DMS 273 treated with DMSO at 0.1 percent for 48 hours (cell line): Measurements from ENCODE around the gene ICAM3.
A peak's percentile ranks its signal among the peaks of the same experiment; 100 is the strongest.

ENCODE experiments used
- DNase-seq: peaks from one replicate; lab custom pipeline; 2025; lab: John Stamatoyannopoulos, UW

Gene ICAM3

DNA sequence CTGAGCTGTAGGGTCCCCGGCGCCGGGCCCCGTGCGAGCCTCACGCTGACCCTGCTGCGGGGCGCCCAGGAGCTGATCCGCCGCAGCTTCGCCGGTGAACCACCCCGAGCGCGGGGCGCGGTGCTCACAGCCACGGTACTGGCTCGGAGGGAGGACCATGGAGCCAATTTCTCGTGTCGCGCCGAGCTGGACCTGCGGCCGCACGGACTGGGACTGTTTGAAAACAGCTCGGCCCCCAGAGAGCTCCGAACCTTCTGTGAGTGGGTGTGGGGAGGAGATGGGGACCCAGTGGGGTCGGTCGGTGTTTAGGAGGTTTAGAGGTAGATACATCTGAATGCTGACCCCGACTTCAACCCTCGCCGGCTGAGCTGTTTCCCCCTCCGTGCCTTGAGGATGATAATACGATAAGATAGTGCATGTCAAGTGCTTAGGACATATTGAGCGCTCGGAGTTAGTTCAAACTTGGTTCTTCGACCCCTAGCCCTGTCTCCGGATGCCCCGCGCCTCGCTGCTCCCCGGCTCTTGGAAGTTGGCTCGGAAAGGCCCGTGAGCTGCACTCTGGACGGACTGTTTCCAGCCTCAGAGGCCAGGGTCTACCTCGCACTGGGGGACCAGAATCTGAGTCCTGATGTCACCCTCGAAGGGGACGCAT, 47.7 kb downstream of the ICAM3 start:
- DNase-seq: no peak

DNA sequence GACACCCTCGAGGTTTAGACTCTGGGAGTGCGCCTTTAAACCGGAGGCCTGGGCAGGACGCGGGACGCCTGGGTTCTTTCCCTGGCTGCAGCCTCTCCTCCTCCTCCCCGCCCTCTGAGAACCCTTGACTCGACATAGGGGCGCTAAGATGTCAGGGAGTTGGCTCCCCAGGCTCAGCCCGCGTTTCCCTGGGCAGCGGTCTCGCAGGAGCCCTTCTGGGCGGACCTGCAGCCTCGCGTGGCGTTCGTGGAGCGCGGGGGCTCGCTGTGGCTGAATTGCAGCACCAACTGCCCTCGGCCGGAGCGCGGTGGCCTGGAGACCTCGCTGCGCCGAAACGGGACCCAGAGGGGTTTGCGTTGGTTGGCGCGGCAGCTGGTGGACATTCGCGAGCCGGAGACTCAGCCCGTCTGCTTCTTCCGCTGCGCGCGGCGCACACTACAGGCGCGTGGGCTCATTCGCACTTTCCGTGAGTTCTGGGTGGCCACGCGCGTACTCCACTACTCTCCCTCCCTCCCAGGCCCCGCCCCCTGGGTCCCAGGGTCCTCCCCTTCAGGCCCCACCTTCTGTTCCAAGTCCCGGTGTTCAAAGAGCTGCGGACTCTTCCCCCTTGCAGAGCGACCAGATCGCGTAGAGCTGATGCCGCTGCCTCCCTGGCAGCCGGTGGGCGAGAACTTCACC, 48.4 kb downstream of the ICAM3 start:
- peak; percentile 29 for DNase-seq

- no peak for DNase-seq
Observed at GRCh38 chr19:10290357-10290875, 49.0 kb downstream of the ICAM3 start.

- peak; percentile 66 for DNase-seq
Observed at GRCh38 chr19:10289836-10290356, 49.5 kb downstream of the ICAM3 start, which contains the start of gene ICAM5. Gene ICAM5, plus strand, starts transcription at chr19:10289952. Its CDS starts 92 bp downstream, at chr19:10290044.

GRCh38 chr19:10289167-10289835, 50.1 kb downstream of the ICAM3 start:
- DNase-seq: peak; percentile 70

DNA sequence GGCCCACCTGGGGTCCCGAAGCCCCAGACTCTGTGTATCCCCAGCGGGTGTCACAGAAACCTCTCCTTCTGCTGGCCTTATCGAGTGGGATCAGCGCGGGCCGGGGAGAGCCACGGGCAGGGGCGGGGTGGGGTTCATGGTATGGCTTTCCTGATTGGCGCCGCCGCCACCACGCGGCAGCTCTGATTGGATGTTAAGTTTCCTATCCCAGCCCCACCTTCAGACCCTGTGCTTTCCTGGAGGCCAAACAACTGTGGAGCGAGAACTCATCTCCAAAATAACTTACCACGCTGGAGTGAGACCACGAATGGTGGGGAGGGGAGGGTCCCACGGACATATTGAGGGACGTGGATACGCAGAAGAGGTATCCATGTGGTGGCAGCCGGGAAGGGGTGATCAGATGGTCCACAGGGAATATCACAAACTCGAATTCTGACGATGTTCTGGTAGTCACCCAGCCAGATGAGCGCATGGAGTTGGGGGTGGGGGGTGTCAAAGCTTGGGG, 50.7 kb downstream of the ICAM3 start:
- DNase-seq: no peak

DNA sequence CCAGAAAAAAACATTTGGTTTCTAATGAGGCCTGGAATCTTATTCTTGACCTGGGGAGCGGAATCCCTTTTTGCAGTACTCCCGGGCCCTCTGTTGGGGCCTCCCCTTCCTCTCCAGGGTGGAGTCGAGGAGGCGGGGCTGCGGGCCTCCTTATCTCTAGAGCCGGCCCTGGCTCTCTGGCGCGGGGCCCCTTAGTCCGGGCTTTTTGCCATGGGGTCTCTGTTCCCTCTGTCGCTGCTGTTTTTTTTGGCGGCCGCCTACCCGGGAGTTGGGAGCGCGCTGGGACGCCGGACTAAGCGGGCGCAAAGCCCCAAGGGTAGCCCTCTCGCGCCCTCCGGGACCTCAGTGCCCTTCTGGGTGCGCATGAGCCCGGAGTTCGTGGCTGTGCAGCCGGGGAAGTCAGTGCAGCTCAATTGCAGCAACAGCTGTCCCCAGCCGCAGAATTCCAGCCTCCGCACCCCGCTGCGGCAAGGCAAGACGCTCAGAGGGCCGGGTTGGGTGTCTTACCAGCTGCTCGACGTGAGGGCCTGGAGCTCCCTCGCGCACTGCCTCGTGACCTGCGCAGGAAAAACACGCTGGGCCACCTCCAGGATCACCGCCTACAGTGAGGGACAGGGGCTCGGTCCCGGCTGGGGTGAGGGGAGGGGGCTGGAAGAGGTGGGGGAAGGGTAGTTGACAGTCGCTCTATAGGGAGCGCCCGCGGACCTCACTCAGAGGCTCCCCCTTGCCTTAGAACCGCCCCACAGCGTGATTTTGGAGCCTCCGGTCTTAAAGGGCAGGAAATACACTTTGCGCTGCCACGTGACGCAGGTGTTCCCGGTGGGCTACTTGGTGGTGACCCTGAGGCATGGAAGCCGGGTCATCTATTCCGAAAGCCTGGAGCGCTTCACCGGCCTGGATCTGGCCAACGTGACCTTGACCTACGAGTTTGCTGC, 52.4 kb downstream of the ICAM3 start, which contains the start of gene ICAM4:
Gene ICAM4 (plus strand): TSS at position 153 of the 935 bp plus-strand sequence. CDS start 58 bp downstream, at position 211.
- peak; percentile 74 for DNase-seq

- no peak for DNase-seq
Observed at GRCh38 chr19:10285393-10285792, 54.0 kb downstream of the ICAM3 start.

DNA sequence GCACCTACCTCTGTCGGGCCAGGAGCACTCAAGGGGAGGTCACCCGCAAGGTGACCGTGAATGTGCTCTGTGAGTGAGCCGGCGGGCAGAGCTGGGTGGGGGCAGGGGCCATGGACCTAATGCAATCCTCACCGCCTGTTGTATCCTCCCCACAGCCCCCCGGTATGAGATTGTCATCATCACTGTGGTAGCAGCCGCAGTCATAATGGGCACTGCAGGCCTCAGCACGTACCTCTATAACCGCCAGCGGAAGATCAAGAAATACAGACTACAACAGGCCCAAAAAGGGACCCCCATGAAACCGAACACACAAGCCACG, 54.5 kb downstream of the ICAM3 start:
- no peak for DNase-seq

DNA sequence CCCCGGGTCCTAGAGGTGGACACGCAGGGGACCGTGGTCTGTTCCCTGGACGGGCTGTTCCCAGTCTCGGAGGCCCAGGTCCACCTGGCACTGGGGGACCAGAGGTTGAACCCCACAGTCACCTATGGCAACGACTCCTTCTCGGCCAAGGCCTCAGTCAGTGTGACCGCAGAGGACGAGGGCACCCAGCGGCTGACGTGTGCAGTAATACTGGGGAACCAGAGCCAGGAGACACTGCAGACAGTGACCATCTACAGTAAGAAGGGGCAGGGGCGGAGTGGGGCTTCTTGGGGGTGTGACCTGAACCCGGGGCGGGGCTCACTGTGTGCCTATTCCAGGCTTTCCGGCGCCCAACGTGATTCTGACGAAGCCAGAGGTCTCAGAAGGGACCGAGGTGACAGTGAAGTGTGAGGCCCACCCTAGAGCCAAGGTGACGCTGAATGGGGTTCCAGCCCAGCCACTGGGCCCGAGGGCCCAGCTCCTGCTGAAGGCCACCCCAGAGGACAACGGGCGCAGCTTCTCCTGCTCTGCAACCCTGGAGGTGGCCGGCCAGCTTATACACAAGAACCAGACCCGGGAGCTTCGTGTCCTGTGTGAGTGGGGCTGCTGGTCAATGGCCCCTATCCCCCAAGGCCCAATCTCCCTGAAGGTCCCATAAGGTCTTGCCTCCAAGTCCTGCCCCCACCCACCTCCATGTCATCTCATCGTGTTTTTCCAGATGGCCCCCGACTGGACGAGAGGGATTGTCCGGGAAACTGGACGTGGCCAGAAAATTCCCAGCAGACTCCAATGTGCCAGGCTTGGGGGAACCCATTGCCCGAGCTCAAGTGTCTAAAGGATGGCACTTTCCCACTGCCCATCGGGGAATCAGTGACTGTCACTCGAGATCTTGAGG, 55.1 kb downstream of the ICAM3 start:
- DNase-seq: no peak
